Putamen (tissue), 1 donor: ENCODE results near the gene DCTN2.
A peak's percentile ranks its signal among the peaks of the same experiment; 100 is the strongest.

Source experiments
- DNase-seq: peaks from one replicate; pipeline ENCODE4 v3.0.0-alpha.2; 2016; ENCODE audit warnings: low spot score

The DCTN2 gene

GRCh38 chr12:57488402-57489156 lies 58.4 kb downstream of the DCTN2 start:
- DNase-seq: no peak

GRCh38 chr12:57487597-57488401 lies 59.2 kb downstream of the DCTN2 start, which contains the start of gene MARS1:
Gene MARS1, plus strand, starts transcription at chr12:57488068. Its CDS starts 23 bp downstream, at chr12:57488091.
- DNase-seq: peak; percentile 96

- DNase-seq: no peak
Observed at GRCh38 chr12:57487055-57487596, 59.9 kb downstream of the DCTN2 start.

GRCh38 chr12:57485695-57486094 lies 61.3 kb downstream of the DCTN2 start:
- DNase-seq: no peak

- DNase-seq: no peak
Observed at GRCh38 chr12:57483466-57483865, 63.5 kb downstream of the DCTN2 start.

- no peak for DNase-seq
Observed at GRCh38 chr12:57481671-57482070, 65.3 kb downstream of the DCTN2 start.
